Keratinocyte (primary cell): Measurements from ENCODE around the gene UQCC3. TPM values are rescaled to one million over a fixed set of nuclear protein-coding genes. Genes with fewer than 3 reads are reported as not detected.

Source experiments
- DNase-seq: peaks from one replicate; pipeline ENCODE4 v3.0.0-alpha.2; 2011; ENCODE audit warnings: low read depth, missing footprints, low spot score
- FAIRE-seq: peaks from 2 replicates; lab custom pipeline; 2011; peaks lifted over from hg19 to GRCh38; lab: Jason Lieb, UNC
- H2AFZ ChIP-seq: 2 replicates; pipeline ENCODE4 v1.6.0; 2012; ENCODE audit warnings: low read length, control low read depth, inconsistent platforms; ENCODE audit not compliant: control insufficient read depth
- H3K27ac ChIP-seq: 2 replicates; pipeline ENCODE4 v1.5.1; 2011; ENCODE audit warnings: low read length; ENCODE audit not compliant: control insufficient read depth, insufficient read depth
- H3K27me3 ChIP-seq: 3 replicates; pipeline ENCODE4 v1.6.0; 2011; ENCODE audit warnings: low read length; ENCODE audit not compliant: control insufficient read depth, insufficient read depth; ENCODE audit errors: extremely low read depth
- H3K36me3 ChIP-seq, 2 experiments: 2 replicates in 1 of 2; 3 replicates in 1 of 2; pipeline ENCODE4 v1.5.1; 2011; ENCODE audit warnings: low read length in 2 of 2, mild to moderate bottlenecking in 1 of 2; ENCODE audit not compliant: control insufficient read depth in 2 of 2, insufficient read depth in 2 of 2; ENCODE audit errors: extremely low read depth in 1 of 2
- H3K4me1 ChIP-seq: 3 replicates; pipeline ENCODE4 v1.5.1; 2011; ENCODE audit warnings: low read length; ENCODE audit not compliant: control insufficient read depth, insufficient read depth; ENCODE audit errors: extremely low read depth
- H3K4me2 ChIP-seq: 3 replicates; pipeline ENCODE4 v1.6.0; 2011; ENCODE audit warnings: low read depth, low read length; ENCODE audit not compliant: control insufficient read depth, insufficient read depth; ENCODE audit errors: extremely low read depth
- H3K4me3 ChIP-seq, 3 experiments: fragments of 200-600 bp in 1 of 3; sonication (generic) in 1 of 3; 2 replicates in 2 of 3; 3 replicates in 1 of 3; pipeline ENCODE4 v1.5.1; 2011 to 2016; ENCODE audit warnings: low read length in 3 of 3, mild to moderate bottlenecking in 3 of 3, control low read depth in 2 of 3, inconsistent platforms in 1 of 3, low read depth in 1 of 3, mixed read lengths in 1 of 3, mixed run types in 1 of 3, moderate library complexity in 1 of 3; ENCODE audit not compliant: control insufficient read depth in 2 of 3, insufficient read depth in 2 of 3; ENCODE audit errors: extremely low read depth in 1 of 3
- H3K79me2 ChIP-seq: 2 replicates; pipeline ENCODE4 v1.6.0; 2012; ENCODE audit warnings: low read length; ENCODE audit not compliant: control insufficient read depth, insufficient read depth
- H3K9ac ChIP-seq: 3 replicates; pipeline ENCODE4 v1.6.0; 2011; ENCODE audit warnings: low read length; ENCODE audit not compliant: control insufficient read depth, insufficient read depth; ENCODE audit errors: extremely low read depth
- H3K9me1 ChIP-seq: 3 replicates; pipeline ENCODE4 v1.6.0; 2011; ENCODE audit warnings: low read length; ENCODE audit not compliant: control insufficient read depth, insufficient read depth; ENCODE audit errors: extremely low read depth
- H3K9me3 ChIP-seq: 2 replicates; pipeline ENCODE4 v1.5.1; 2012; ENCODE audit warnings: low read depth, low read length; ENCODE audit not compliant: control insufficient read depth
- H4K20me1 ChIP-seq: 3 replicates; pipeline ENCODE4 v1.6.0; 2011; ENCODE audit warnings: low read length; ENCODE audit not compliant: control insufficient read depth, insufficient read depth; ENCODE audit errors: extremely low read depth
- EZH2 ChIP-seq: IDR thresholded peaks from one replicate; pipeline ENCODE4 v1.6.1; 2012; ENCODE audit warnings: inconsistent platforms, mild to moderate bottlenecking, low read length, moderate library complexity
- dilution Hi-C: fragments of 300-500 bp; cut with MboI; formaldehyde crosslinking; loops from one replicate; pipeline ENCODE4 v1.7.0; 2020; ENCODE audit warnings: low sequenced_read_pairs; ENCODE audit not compliant: extremely low pct_ligation_motif_present
- polyA plus RNA-seq, 5 experiments: library from polyadenylated mRNA; depleted of rRNA in 3 of 5; stranded (reverse) in 3 of 5; stranded (forward) in 1 of 5; unstranded in 1 of 5; fragments of >200 nt; gene quantifications; 1 replicate in 1 of 5; 2 replicates in 3 of 5; 3 replicates in 1 of 5; pipeline versions ENCODE4 v1.2.1 to v1.2.3, GENCODE V29; 2011 to 2012; ENCODE audit warnings: missing spikeins in 2 of 5, low read depth in 1 of 5, low replicate concordance in 1 of 5
- TF ChIP-seq, protein P1 (sequence below), 3 experiments: IDR thresholded peaks in 1 of 3; conservative IDR thresholded peaks in 1 of 3; optimal IDR thresholded peaks in 1 of 3; 2 replicates in 2 of 3; 3 replicates in 1 of 3; pipeline versions ENCODE3 to v1.5.1; 2011; ENCODE audit warnings: low read length in 3 of 3, mild to moderate bottlenecking in 3 of 3, moderate library complexity in 2 of 3, control low read depth in 1 of 3, inconsistent platforms in 1 of 3; ENCODE audit not compliant: insufficient read depth in 2 of 3; ENCODE audit errors: extremely low read depth in 1 of 3

The UQCC3 gene
- polyA plus RNA-seq, 1 donor (not counting 4 experiments of a cell fraction or from before 2014, with no cell fraction given), result 8.6 TPM

DNA sequence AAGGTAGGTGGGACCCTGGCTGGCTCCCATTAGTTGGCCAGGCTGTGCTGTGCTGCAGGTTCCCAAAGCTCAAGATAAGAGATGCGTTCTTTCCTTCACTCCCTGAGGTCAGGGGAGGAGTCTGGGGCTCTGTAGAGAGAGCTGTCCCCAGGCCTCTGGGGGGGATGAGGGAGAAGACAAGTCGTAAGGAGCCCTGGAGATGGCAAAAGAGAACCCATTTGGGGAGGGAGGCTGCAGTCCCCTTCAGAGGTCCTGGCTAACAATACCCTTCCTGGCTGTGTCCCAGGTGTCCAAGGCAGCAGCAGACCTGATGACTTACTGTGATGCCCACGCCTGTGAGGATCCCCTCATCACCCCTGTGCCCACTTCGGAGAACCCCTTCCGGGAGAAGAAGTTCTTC lies 36.9 kb downstream of the UQCC3 start:
- no peak for TF ChIP-seq EZH2
- TF ChIP-seq, protein P1, sequence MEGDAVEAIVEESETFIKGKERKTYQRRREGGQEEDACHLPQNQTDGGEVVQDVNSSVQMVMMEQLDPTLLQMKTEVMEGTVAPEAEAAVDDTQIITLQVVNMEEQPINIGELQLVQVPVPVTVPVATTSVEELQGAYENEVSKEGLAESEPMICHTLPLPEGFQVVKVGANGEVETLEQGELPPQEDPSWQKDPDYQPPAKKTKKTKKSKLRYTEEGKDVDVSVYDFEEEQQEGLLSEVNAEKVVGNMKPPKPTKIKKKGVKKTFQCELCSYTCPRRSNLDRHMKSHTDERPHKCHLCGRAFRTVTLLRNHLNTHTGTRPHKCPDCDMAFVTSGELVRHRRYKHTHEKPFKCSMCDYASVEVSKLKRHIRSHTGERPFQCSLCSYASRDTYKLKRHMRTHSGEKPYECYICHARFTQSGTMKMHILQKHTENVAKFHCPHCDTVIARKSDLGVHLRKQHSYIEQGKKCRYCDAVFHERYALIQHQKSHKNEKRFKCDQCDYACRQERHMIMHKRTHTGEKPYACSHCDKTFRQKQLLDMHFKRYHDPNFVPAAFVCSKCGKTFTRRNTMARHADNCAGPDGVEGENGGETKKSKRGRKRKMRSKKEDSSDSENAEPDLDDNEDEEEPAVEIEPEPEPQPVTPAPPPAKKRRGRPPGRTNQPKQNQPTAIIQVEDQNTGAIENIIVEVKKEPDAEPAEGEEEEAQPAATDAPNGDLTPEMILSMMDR (optimal IDR thresholded peaks at IDR 0.05 in 1 of 3, IDR thresholded peaks at IDR 0.05 in 1 of 3, conservative IDR thresholded peaks at IDR 0.05 in 1 of 3; ENCODE audit: extremely low read depth in 1 of 3, insufficient read depth in 2 of 3, low read length in 3 of 3), result no peak
- Histone ChIP-seq H3K9me1 (no peaks in the 10 kb centered on the region), H3K4me2 (peak overlapping the region; percentile 99), H3K36me3 (peaks cover 4 to 17% of the 10 kb centered on the region in 2 experiments), H3K9ac (peak overlapping the region; percentile 88), H3K27ac (peak overlapping the region; percentile 93), H3K79me2 (no peaks in the 10 kb centered on the region), H3K4me1 (peaks cover 36% of the 10 kb centered on the region), H3K4me3 (peak overlapping the region in 1 of 3 experiments; percentile 84), H2AFZ (no peak overlapping the region), H3K27me3 (no peaks in the 10 kb centered on the region), H3K9me3 (no peaks in the 10 kb centered on the region), H4K20me1 (no peaks in the 10 kb centered on the region)
- FAIRE-seq (no peak), DNase-seq (no peak)
- dilution Hi-C loops, result no loop called here

DNA sequence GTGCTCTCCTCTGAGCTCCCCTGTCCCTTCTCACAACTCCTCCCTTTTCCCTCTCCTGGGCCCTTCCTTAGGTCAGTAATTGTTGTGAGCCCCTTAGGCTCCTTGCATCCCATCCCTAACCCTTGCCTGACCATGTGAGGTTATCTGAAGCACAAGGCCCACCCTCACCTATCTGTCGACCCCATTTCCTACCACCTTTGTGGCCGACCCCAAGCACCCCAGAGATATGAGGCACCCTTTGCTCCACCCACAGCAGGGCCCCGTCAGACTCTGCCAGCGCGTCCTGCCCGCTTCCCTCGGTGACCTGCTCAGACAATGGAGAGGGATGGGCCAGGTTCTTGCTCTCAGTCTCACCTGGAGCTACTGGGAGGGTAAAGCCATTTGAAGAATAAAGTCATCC lies 37.3 kb downstream of the UQCC3 start:
- dilution Hi-C loops, result no loop called here
- Histone ChIP-seq H3K4me1 (peaks cover 36% of the 10 kb centered on the region), H2AFZ (peak overlapping the region; percentile 95), H3K79me2 (no peaks in the 10 kb centered on the region), H3K36me3 (peaks cover 8 to 21% of the 10 kb centered on the region in 2 experiments), H3K4me3 (peak overlapping the region; percentile 25 to 84 (median 75)), H3K27ac (peak overlapping the region; percentile 93), H4K20me1 (no peaks in the 10 kb centered on the region), H3K4me2 (peak overlapping the region; percentile 99), H3K9me3 (no peaks in the 10 kb centered on the region), H3K9me1 (no peaks in the 10 kb centered on the region), H3K9ac (peak overlapping the region; percentile 88), H3K27me3 (no peaks in the 10 kb centered on the region)
- FAIRE-seq (no peak), DNase-seq (no peak)
- TF ChIP-seq EZH2, result no peak
- TF ChIP-seq, protein P1 (optimal IDR thresholded peaks at IDR 0.05 in 1 of 3, IDR thresholded peaks at IDR 0.05 in 1 of 3, conservative IDR thresholded peaks at IDR 0.05 in 1 of 3; ENCODE audit: extremely low read depth in 1 of 3, insufficient read depth in 2 of 3, low read length in 3 of 3), result no peak
